NCI-H345 (cell line): ENCODE measurements around the gene PDE1C.

Source experiments
- DNase-seq: peaks from one replicate; lab custom pipeline; 2025; lab: John Stamatoyannopoulos, UW

Gene PDE1C

GRCh38 chr7:31938650-31939049 lies 131.6 kb downstream of the PDE1C start:
- no peak for DNase-seq

GRCh38 chr7:31937982-31938381 lies 132.2 kb downstream of the PDE1C start:
- DNase-seq = no peak

- DNase-seq = no peak
These were observed 134.8 kb downstream of the PDE1C start for GRCh38 chr7:31935124-31936054.

GRCh38 chr7:31934551-31934950 lies 135.7 kb downstream of the PDE1C start:
- no peak for DNase-seq

- no peak for DNase-seq
These were observed 136.7 kb downstream of the PDE1C start for GRCh38 chr7:31933481-31933880.

- DNase-seq = no peak
These were observed 143.1 kb downstream of the PDE1C start for GRCh38 chr7:31926991-31927584.

GRCh38 chr7:31925753-31926454 lies 144.3 kb downstream of the PDE1C start:
- no peak for DNase-seq

- DNase-seq = no peak
These were observed 146.0 kb downstream of the PDE1C start for GRCh38 chr7:31924251-31924650.

- DNase-seq = no peak
These were observed 147.4 kb downstream of the PDE1C start for GRCh38 chr7:31922848-31923247.

GRCh38 chr7:31921047-31921446 lies 149.2 kb downstream of the PDE1C start:
- DNase-seq = no peak

- DNase-seq = no peak
These were observed 150.4 kb downstream of the PDE1C start for GRCh38 chr7:31919678-31920369.

- no peak for DNase-seq
These were observed 151.4 kb downstream of the PDE1C start for GRCh38 chr7:31918706-31919393.

GRCh38 chr7:31917256-31917655 lies 153.0 kb downstream of the PDE1C start:
- no peak for DNase-seq

- DNase-seq = no peak
These were observed 160.0 kb downstream of the PDE1C start for GRCh38 chr7:31910191-31910590.

- DNase-seq = no peak
These were observed 163.6 kb downstream of the PDE1C start for GRCh38 chr7:31906479-31907171.

GRCh38 chr7:31903962-31904361 lies 166.2 kb downstream of the PDE1C start:
- no peak for DNase-seq

- no peak for DNase-seq
These were observed 170.8 kb downstream of the PDE1C start for GRCh38 chr7:31899356-31899927.

GRCh38 chr7:31896925-31897324 lies 173.3 kb downstream of the PDE1C start:
- no peak for DNase-seq

- no peak for DNase-seq
These were observed 175.9 kb downstream of the PDE1C start for GRCh38 chr7:31894308-31894707.

- DNase-seq = no peak
These were observed 176.8 kb downstream of the PDE1C start for GRCh38 chr7:31893365-31893764.
